Heart right ventricle (tissue), 16 donors: ENCODE data around the gene PROK2. TPM values are rescaled to one million over a fixed set of nuclear protein-coding genes. Genes with fewer than 3 reads are reported as not detected.
A peak's percentile ranks its signal among the peaks of the same experiment; 100 is the strongest.

Source experiments
- ATAC-seq, 8 donors: fragments of 200-7000 bp; cut with Tn5 transposase; one replicate each; pipeline ENCODE4 v1.9.1; 2020; ENCODE audit warnings: mild to moderate bottlenecking in 8 of 8, moderate library complexity in 8 of 8, moderate number of reproducible peaks in 1 of 8
- DNase-seq, 2 donors: peaks; one replicate each; pipeline ENCODE4 v3.0.0-alpha.2; 2020
- H3K27ac ChIP-seq, 10 donors: fragments of 200-600 bp; sonication (generic) in 2 of 10; one replicate each; pipeline versions ENCODE4 v1.5.0 to v1.8.0; 2020 to 2022; ENCODE audit warnings: mild to moderate bottlenecking in 3 of 10
- H3K27me3 ChIP-seq, 7 donors: fragments of 200-600 bp; one replicate each; pipeline ENCODE4 v1.8.0; 2021 to 2022; ENCODE audit warnings: mild to moderate bottlenecking in 2 of 7
- H3K36me3 ChIP-seq, 9 donors: fragments of 200-600 bp; sonication (generic) in 1 of 9; one replicate each; pipeline versions ENCODE4 v1.5.0 to v1.8.0; 2020 to 2022; ENCODE audit warnings: mild to moderate bottlenecking in 2 of 9
- H3K4me1 ChIP-seq, 9 donors: fragments of 200-600 bp; sonication (generic) in 1 of 9; one replicate each; pipeline versions ENCODE4 v1.5.0 to v1.8.0; 2020 to 2022; ENCODE audit warnings: mild to moderate bottlenecking in 4 of 9
- H3K4me3 ChIP-seq, 10 donors: fragments of 200-600 bp; sonication (generic) in 2 of 10; one replicate each; pipeline versions ENCODE4 v1.5.0 to v1.8.0; 2020 to 2022; ENCODE audit warnings: mild to moderate bottlenecking in 7 of 10, moderate library complexity in 2 of 10
- H3K9me3 ChIP-seq, 11 donors: fragments of 200-600 bp in 10 of 11; sonication (generic) in 2 of 11; one replicate each; pipeline versions ENCODE4 v1.5.0 to v1.8.0; 2013 to 2022; ENCODE audit warnings: mild to moderate bottlenecking in 2 of 11, control low read depth in 1 of 11, moderate library complexity in 1 of 11
- WGBS, 2 donors: extraction: QIAGEN DNeasy Blood & Tissue Kit; methylation state at CpG; one replicate each; pipeline ENCODE4 v1.1.7; 2013; ENCODE audit warnings: inconsistent platforms in 1 of 2; 5-methylcytosine and 5-hydroxymethylcytosine counted together
- intact Hi-C, 10 donors: fragments of 100-400 bp; cut with DNase I; formaldehyde crosslinking; loops; one replicate each; pipeline versions ENCODE4 v1.11.1 to v1.14.2; 2022
- polyA plus RNA-seq, 2 donors: library from polyadenylated mRNA; stranded (reverse); fragments of 200-250 nt; gene quantifications; one replicate each; pipeline ENCODE4 v1.2.3, GENCODE V29; 2013
- total RNA-seq, 10 donors: library from RNA; stranded (reverse); fragmentation: NEBNext Ultra II Directional in 3 of 10; extraction: Animal tissue kit (Norgen Biotek cat#: 25700) in 3 of 10; gene quantifications; one replicate each; pipeline versions ENCODE4 v1.2.1 to v1.2.4, GENCODE V29; 2021 to 2023
- TF ChIP-seq, protein P1 (sequence below), 9 donors: fragments of 200-600 bp; sonication (generic) in 2 of 9; IDR thresholded peaks; one replicate each; pipeline versions ENCODE4 v1.5.0 to v1.8.0; 2021 to 2022; ENCODE audit warnings: antibody characterized with exemption in 9 of 9, mild to moderate bottlenecking in 5 of 9, moderate library complexity in 1 of 9
- donor health status: Arrhythmogenic right ventricular cardiomyopathy.
- donor health status: ischemic (EF 13 %, LVEDD 7.1; RV severe dilation, severe dysfunction).
- donor health status: healthy with polysubstance abuse.
- donor health status: DM: no; HTN: yes; CAD: no.
- donor health status: DM: no; HTN: no; CAD: no.
- donor health status: ischemic (EF 25% LVEDD 6.9; RV normal size, moderate dysfunction).
- donor health status: ischemic (EF 25% LVEDD 5.7; RV mildly dilated, moderate dysfunction).
- donor health status: healthy.
- donor health status: DM: yes; HTN: yes; CAD: no.
- donor health status: Ischemic cardiomyopathy.
- donor health status: ischemic (EF 35%, LVEDD 5.7; RV mildly dilated, moderate dysfunction).
- donor health status: nonischemic (EF 11% LVEDD 7.7; RV severe dilation, severe dysfunction).
- donor health status: DM: yes; HTN: yes; CAD: no.
- donor health status: PGD.
- donor health status: ischemic (EF 29% LVEDD 5.4; RV normal size, mild dysfunction).
- donor health status: nonischemic (EF 23%, LVEDD 6.1; RV moderate dilation, normal function).

The PROK2 gene
- total and polyA plus RNA-seq, 12 donors, result 0.09 to 0.67 (median 0.43) TPM; not detected in 4

DNA sequence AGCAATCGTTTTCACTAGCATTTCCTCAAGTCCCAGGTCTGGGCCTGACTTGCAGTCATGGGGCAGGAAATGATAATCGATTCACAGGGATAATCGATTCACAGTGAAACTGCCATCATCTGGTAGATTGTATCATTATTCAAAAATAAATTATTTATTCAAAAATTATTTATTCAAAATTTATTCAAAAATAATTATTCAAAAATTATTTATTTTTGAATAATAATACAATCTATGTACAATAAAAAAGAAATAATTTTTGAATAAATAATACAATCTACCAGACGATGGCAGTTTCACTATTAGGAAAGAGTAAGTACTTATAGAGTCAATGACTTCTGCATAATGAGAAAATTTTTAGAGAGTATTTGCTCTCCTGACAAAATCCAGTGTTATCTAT is 28.1 kb upstream of the PROK2 start:
- Histone ChIP-seq H3K27me3 (peaks cover 0 to 3% (median 0%) of the 10 kb centered on the region in 7 donors), H3K27ac (peak overlapping the region in 1 of 10 donors; percentile 11), H3K9me3 (no peaks in the 10 kb centered on the region), H3K4me3 (no peak overlapping the region), H3K36me3 (no peaks in the 10 kb centered on the region), H3K4me1 (peaks cover 0 to 11% (median 0%) of the 10 kb centered on the region in 9 donors)
- intact Hi-C loops, result no loop called here
- DNase-seq (no peak), ATAC-seq (no peak)
- TF ChIP-seq, protein P1, sequence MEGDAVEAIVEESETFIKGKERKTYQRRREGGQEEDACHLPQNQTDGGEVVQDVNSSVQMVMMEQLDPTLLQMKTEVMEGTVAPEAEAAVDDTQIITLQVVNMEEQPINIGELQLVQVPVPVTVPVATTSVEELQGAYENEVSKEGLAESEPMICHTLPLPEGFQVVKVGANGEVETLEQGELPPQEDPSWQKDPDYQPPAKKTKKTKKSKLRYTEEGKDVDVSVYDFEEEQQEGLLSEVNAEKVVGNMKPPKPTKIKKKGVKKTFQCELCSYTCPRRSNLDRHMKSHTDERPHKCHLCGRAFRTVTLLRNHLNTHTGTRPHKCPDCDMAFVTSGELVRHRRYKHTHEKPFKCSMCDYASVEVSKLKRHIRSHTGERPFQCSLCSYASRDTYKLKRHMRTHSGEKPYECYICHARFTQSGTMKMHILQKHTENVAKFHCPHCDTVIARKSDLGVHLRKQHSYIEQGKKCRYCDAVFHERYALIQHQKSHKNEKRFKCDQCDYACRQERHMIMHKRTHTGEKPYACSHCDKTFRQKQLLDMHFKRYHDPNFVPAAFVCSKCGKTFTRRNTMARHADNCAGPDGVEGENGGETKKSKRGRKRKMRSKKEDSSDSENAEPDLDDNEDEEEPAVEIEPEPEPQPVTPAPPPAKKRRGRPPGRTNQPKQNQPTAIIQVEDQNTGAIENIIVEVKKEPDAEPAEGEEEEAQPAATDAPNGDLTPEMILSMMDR (IDR thresholded peaks at IDR 0.05), result no peak
- WGBS, 2 donors, result 81 to 87% methylated on average over 4 of the region's 4 CpGs

- no peak overlapping the region for H3K27ac ChIP-seq
- no peak for ATAC-seq
- H3K27me3 ChIP-seq, result peaks cover 0 to 7% (median 3%) of the 10 kb centered on the region in 7 donors
- H3K4me3 ChIP-seq, result no peak overlapping the region
- 86 to 89% methylated on average over 3 of the region's 3 CpGs for WGBS, 2 donors
- intact Hi-C loops, result no loop called here
- peaks cover 0 to 24% (median 0%) of the 10 kb centered on the region in 9 donors for H3K4me1 ChIP-seq
- no peaks in the 10 kb centered on the region for H3K9me3 ChIP-seq
- no peak for DNase-seq
- TF ChIP-seq, protein P1 (IDR thresholded peaks at IDR 0.05), result no peak
- no peaks in the 10 kb centered on the region for H3K36me3 ChIP-seq
Measured at GRCh38 chr3:71810056-71810455, 25.1 kb upstream of the PROK2 start.

DNA sequence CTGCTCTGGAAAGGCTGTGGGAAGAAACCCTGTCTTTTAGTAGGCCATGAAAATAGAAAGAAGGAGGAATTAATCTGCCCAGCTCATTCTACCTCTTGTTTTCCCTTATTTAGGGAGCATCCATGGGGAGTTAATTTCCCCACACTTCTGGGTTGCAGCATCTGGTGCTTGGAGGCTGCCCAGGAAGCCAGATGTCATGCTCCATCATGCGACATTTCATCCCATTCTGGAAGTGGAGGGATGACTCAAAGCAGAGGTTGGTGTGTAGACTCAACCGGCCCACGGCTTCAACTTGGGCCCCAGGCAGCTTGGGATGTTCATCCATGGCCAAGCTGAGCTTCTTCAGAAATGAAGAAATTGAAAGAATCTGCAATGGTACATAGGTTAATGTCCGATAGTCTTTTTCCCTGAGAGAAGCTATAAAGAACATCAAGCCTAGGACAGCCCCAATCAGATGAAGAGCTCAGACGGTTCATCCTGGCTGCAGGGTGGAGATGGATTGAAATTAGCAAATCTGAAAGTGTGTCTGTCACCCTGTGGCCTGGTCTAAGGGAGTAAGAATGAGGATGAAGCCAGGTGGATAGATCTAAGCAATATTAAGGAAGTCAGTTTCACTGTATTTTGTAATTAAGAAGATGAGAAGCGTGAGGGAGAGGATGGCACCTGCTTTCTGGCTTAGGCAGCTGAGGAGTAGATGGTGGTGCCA is 24.5 kb upstream of the PROK2 start:
- intact Hi-C loops, result no loop called here
- H3K27me3 ChIP-seq, result peaks cover 0 to 12% (median 3%) of the 10 kb centered on the region in 7 donors
- WGBS, 2 donors, result 84 to 86% methylated on average over 6 of the region's 6 CpGs
- no peak for ATAC-seq
- H3K4me3 ChIP-seq, result no peak overlapping the region
- no peaks in the 10 kb centered on the region for H3K36me3 ChIP-seq
- H3K9me3 ChIP-seq, result no peaks in the 10 kb centered on the region
- no peak for DNase-seq
- peaks cover 0 to 29% (median 0%) of the 10 kb centered on the region in 9 donors for H3K4me1 ChIP-seq
- no peak overlapping the region for H3K27ac ChIP-seq
- TF ChIP-seq, protein P1 (IDR thresholded peaks at IDR 0.05), result no peak

DNA sequence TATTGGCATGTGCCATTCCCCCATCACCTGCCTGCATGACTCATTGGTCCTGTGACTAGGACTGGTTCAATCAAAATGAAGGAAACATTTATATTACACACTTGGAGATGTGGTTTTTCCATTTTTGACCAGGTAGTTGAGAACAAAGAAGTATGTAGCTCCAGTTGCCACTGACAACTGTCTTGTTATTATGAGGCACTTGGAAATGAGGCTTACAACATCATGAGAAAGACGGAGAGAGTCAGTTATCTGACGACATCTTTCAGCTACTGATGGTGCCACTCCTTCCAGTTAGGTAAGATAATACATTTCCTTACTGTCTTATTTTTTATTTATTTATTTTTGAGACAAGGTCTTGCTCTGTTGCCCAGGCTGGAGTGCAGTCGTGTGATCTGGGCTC is 21.8 kb upstream of the PROK2 start:
- no peaks in the 10 kb centered on the region for H3K9me3 ChIP-seq

More for the DNA sequence above, 21.8 kb upstream of the PROK2 start:
- intact Hi-C loops, result no loop called here
- DNase-seq, result no peak
- H3K4me1 ChIP-seq, result peaks cover 0 to 18% (median 0%) of the 10 kb centered on the region in 9 donors
- H3K4me3 ChIP-seq, result no peak overlapping the region
- TF ChIP-seq, protein P1 (IDR thresholded peaks at IDR 0.05), result no peak
- ATAC-seq, result no peak
- H3K27ac ChIP-seq, result peak overlapping the region in 1 of 10 donors; percentile 83
- peaks cover 0 to 22% (median 13%) of the 10 kb centered on the region in 7 donors for H3K27me3 ChIP-seq
- WGBS, 2 donors, result 82 to 83% methylated on average over 3 of the region's 3 CpGs
- no peaks in the 10 kb centered on the region for H3K36me3 ChIP-seq
